Epithelial cell of prostate (primary cell): ENCODE data around the gene MTHFD1L.
"Not testable (repeated sequence)": the region's sequence is repeated elsewhere in the genome, so short reads cannot be mapped to it uniquely, and the experiment has no call there.

ENCODE experiments used
- DNase-seq: peaks from one replicate; pipeline ENCODE4 v3.0.0-alpha.2; 2011; ENCODE audit warnings: low read depth, low spot score
- H3K27ac ChIP-seq: fragments of 450-650 bp; 2 replicates; pipeline ENCODE4 v1.5.1; 2017; ENCODE audit warnings: mild to moderate bottlenecking

Gene MTHFD1L

DNA sequence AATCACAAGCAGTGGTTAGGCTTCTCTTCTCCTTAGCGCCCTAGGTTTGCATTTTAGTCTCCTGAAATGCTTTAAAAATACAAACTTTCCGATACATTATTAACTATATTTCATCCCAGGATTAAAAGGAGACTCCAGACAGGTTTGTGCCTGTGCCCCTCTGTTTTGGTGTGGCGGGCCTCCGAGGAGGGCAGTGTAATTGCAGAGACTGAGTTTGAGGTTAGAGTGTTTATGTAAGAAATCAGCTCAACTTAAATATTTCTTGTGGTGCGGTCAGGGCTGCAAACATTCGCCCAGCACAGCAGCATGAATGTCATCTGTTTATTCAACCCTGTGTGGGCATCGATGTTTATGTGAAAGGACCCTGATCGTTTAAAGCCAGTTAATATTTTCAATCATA lies 243.9 kb downstream of the MTHFD1L start:
- DNase-seq: no peak
- no peak overlapping the region for H3K27ac ChIP-seq

GRCh38 chr6:151109869-151110575 lies 244.5 kb downstream of the MTHFD1L start:
- DNase-seq: no peak
- H3K27ac ChIP-seq: no peak overlapping the region

- DNase-seq: no peak
- H3K27ac ChIP-seq: no peak overlapping the region
These were observed 245.0 kb downstream of the MTHFD1L start for GRCh38 chr6:151110576-151110905.

- DNase-seq: no peak
- no peak overlapping the region for H3K27ac ChIP-seq
These were observed 246.2 kb downstream of the MTHFD1L start for GRCh38 chr6:151111670-151112069.

DNA sequence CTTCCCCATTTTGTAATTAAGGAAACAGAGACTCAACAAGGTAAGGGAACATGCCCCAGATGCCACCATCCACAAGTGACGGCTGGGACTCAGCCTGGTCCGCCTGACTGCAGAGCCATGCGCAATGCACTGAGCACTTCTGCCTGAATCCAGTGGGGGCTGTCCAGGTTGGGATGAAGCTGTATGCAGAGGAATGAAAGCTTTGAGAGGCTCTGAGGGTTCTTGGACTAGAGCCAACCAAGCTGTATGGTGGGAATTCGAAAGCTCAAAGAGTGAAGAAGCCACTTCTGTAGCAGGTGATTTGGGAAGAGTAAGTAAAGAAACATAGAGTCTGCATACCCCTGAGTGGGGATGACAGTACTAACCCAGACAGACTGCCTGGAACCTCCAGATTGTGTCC lies 246.6 kb downstream of the MTHFD1L start:
- H3K27ac ChIP-seq: no peak overlapping the region
- no peak for DNase-seq

- H3K27ac ChIP-seq, DNase-seq: not testable (repeated sequence)
These were observed 247.4 kb downstream of the MTHFD1L start for GRCh38 chr6:151112884-151113283.

- DNase-seq: no peak
- H3K27ac ChIP-seq: no peak overlapping the region
These were observed 248.1 kb downstream of the MTHFD1L start for GRCh38 chr6:151113641-151114040.

GRCh38 chr6:151118461-151119123 lies 253.1 kb downstream of the MTHFD1L start:
- no peak overlapping the region for H3K27ac ChIP-seq
- no peak for DNase-seq

- DNase-seq: no peak
- H3K27ac ChIP-seq: no peak overlapping the region
These were observed 254.5 kb downstream of the MTHFD1L start for GRCh38 chr6:151119823-151120524.

DNA sequence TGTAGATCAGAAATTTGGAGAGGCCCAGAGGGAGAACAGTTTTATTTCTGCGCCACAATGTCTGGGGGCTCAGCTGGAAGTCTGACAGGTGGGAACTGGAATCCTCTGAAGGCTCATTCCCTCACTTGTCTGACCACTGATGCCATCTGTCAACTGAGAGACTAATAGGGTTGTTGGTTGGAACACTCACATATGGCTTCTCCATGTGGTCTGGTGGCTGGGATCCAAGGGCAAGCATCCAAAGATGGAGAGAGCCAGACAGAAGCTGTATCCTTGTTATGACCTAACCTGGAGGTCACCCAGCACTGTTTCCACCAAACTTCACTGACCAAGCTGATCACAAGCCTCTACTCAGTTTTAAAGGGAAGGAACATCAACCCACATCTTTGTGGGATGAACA lies 256.4 kb downstream of the MTHFD1L start:
- no peak overlapping the region for H3K27ac ChIP-seq
- DNase-seq: no peak

DNA sequence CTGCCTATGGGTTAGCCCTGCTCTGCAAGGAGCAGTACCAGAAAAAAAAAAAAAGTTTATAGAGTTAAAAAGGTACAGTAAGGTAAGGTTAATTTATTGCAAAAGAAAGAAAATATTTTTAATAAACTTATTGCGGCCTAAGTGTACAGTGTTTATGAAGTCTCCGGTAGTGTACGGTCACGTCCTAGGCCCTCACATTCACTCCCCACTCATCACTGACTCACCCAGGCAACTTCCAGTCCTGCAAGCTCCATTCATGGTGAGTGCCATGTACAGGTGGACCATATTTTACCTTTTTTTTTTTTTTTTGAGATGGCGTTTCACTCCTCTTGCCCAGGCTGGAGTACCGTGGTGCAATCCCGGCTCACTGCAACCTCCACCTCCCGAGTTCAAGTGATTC lies 258.1 kb downstream of the MTHFD1L start:
- H3K27ac ChIP-seq: peak overlapping the region; percentile 30
- not testable (repeated sequence) for DNase-seq

- peak overlapping the region; percentile 74 for H3K27ac ChIP-seq
- DNase-seq: not testable (repeated sequence)
These were observed 259.7 kb downstream of the MTHFD1L start for GRCh38 chr6:151125242-151125641.

DNA sequence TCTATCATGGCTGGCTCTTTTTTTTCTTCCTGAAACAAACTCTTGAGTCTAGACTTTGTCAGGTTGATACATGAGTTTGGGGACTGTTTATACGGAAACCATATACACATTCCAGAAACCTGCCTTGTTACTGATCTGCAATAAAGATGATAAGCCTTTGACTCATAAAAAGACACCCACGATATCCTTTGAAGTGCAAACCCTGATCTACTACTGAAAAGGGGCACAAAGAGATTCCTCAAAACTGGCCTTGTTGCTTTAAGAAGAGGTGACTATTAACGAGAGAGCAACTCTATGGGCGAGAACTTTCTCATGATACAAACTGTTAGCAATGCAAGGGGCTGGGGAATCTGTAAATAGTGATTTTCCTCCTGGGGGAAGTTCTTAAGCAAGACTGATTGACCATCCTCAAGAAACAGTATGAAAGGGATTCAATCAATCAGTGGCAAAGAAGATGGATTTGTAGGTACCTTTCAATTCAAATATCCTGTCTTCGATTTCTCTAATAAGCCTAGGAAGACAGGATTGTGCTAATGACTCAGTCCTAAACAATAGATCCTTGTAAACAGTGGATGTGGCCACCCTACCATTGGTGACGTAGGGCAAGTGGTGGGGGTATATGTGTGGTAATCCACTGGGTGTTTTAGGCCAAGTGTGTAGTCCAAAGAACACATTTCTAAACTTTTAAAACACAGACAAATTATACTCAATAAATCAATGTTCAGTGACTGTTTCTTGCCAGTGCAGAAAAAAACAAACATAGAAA lies 260.3 kb downstream of the MTHFD1L start:
- DNase-seq: peak; percentile 37
- peak overlapping the region; percentile 74 for H3K27ac ChIP-seq

DNA sequence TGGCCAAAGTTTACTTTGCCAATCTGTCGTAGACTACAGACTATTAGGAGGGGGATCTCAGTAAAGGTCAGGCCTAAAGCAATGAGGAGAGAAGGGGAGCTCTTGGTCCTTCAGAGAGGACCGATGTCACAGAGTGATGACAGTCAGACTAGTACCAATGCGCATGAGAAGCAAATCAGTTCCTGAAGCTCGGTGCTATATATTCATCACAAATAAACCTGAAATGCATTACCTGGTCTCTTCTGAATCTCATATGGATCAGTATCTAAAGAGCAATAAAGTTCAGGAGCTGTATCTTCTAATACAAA lies 260.9 kb downstream of the MTHFD1L start:
- H3K27ac ChIP-seq: peak overlapping the region; percentile 74
- DNase-seq: not testable (repeated sequence)

- peak overlapping the region; percentile 74 for H3K27ac ChIP-seq
- DNase-seq: not testable (repeated sequence)
These were observed 261.8 kb downstream of the MTHFD1L start for GRCh38 chr6:151127133-151127798.

DNA sequence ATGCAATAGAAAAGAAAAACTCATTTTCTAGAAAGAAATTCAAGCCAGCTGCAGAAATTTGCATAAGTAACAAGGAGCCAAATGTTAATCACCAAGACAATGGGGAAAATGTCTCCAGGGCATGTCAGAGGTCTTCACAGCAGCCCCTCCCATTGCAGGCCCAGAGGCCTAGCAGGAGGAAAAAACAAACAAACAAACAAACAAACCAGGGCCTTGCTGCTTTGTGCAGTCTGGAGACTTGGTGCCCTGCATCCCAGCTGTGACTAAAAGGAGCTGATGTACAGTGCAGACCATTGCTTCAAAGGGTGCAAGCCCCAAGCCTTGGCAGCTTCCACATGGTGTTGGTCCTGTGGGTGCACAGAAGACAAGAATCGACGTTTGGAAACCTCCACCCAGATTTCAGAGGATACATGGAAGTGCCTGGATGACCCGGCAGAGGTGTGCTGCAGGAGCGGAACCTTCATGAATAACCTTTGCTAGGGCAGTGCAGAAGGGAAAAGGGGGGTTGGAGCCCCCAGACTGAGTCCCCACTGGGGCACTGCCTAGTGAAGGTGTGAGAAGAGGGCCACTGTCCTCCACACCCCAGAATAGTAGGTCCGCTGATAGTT lies 263.4 kb downstream of the MTHFD1L start:
- no peak for DNase-seq
- no peak overlapping the region for H3K27ac ChIP-seq

- H3K27ac ChIP-seq: no peak overlapping the region
- no peak for DNase-seq
These were observed 264.8 kb downstream of the MTHFD1L start for GRCh38 chr6:151130329-151130728.

DNA sequence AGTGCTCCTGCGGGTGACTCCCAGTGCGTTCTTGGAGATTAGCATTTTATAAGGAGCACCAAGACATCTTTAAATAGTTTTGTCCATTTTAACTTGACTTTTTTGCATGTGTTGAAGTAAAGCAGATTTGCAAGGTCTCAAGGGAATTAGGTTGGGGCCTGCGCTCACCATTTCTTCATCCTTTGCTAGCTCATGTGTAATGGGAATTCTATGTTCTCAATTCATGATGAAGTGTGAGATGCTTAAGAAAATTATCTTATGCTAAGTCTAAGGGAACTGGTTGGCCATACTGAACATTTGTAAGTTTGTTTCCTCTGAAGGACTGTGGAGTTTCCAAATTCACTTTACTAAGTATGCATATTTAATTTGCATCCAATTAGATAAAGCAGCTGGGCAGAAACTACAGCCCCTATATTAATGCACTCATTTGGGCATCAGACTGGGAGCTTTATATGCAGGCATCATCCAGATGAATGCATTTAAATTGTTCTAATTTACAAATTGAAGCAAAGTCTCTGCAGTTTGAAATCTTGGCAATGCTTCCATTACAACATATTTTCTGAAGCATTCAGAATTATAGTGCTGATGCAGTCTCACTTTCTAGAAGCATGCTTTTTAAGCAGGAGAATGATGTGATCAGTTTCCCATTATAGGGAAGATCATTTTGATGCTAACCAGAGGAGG lies 266.0 kb downstream of the MTHFD1L start:
- no peak for DNase-seq

DNA sequence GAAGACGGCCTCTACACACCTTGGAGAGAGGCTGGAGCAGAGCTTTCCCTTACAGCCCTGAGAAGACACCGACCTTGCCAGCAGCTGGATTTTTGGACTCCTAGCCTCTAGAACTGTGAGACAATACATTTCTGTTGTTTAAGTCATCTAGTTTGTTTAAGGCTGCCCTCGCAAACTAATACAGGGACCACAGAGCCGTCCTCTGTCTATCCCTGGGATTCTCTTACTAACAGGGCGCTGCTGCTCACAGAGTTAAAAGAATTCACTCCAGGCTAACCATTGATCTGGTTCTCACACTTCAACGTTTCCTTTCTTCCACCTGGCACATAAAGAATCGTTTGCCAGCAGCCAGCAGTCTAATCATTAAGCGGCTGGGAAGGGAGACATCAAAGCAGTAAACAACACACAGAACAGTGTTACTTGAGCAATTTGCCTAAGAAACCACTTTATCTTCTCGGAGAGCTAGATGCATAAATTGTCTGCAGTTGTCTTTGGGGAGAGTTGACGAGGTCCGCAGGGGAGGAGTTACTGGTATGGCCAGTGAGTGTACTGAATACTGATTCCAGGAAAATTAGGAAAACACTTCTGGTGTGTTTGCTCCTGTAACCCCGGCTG lies 270.7 kb downstream of the MTHFD1L start:
- H3K27ac ChIP-seq: no peak overlapping the region
- no peak for DNase-seq

More for the DNA sequence above, 266.0 kb downstream of the MTHFD1L start:
- H3K27ac ChIP-seq: no peak overlapping the region
